NOMO-1 treated with dmso at 0.1 percent for 144 hours (cell line): ENCODE results near the gene APOA1.

Source experiments
- DNase-seq: peaks from one replicate; lab custom pipeline; 2025; ENCODE audit not compliant: unreplicated experiment; lab: John Stamatoyannopoulos, UW

APOA1 gene

DNA sequence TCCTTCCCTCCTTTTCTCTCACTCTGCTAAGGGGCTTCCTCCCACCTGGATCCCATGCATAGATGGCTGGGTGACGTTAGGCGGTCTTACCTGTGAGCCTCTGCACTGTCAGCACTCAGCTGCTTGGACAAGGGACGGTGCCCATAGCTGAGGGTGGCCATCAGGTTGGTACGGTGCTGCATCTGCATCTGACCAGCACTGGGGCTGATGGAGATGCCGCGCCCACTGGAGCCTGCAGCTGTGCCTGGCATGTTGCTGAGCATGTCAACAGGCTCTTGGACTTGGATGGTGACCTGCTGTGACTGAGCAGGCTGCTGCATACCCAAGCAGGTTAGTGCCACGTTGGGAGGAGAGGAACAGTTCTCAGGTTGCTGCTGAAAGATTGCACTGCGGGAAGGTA is 21.8 kb upstream of the APOA1 start:
- no peak for DNase-seq

DNA sequence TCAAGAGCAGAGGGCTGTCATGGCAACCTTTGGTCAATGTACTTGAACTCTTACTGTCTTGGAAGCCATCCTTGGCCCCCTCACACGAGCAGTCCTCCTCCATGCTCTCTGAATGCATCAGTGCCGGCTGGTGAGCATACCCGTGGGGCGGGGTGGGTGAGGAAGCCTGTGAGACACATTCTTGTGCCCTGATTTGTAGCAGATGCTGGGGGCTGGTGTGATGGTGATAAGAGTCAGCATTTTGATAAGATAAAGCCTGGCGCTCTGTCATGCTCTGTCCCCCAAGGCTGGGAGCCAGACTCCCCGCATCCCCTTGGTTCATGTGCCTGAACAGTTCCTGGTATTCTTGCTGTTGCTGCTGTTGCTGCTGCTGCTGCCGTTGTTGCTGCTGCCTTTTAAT is 20.5 kb upstream of the APOA1 start:
- no peak for DNase-seq

DNA sequence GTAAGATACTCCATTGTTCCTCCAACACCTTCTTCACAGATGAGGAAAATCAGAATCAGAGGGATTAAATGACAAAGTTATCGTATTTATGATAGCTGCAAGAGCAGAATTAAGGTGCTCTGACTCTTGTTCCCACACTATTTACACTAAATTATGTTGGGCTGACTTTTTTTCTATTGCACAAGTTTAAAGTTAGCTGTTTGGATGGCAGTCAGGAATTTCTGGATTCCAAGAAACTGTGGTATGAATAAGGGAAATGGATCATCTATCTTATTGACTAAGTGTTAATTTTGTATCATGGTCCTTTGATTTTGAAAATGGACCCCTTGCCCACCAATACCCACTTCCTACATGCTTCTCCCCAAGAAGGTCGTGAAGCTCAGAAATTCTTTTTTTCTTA is 19.9 kb upstream of the APOA1 start:
- no peak for DNase-seq

DNA sequence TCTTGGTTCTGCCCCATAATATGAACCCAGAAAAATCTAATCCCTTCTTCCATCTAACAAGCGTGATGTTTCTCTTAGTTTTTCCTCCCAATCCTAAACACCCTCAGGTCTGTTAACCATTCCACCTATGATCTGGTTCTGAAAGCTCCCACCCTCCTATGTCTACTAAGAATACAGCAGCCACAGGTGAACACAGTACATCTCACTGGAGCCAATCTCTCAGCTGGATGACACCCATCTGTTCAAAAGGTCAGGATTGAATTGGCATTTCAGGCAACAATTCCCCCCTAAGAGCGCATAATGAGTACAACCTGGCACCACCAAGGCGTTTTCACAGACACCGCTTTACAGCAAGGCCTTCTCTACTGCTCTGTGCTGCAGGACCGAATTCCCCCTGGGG is 19.0 kb upstream of the APOA1 start:
- DNase-seq: no peak

DNA sequence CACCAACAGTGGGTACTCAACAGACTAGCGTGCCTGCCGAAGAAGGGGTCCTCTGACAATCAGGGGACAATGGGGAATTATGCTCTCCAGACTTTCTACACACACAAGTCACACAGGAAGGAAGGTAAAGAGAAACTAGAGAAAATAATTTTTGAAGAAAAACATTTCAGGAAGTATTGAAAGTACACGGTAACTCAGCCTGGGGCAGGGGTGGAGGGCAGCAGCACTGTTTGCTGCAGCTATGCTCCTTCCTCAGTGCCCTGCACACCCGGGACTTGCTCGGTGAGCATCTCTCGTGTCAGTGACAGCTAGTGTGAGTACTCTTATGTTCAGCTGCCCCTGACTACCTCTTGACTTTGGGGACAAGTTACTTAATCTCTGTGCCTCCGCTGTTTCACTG is 18.0 kb upstream of the APOA1 start:
- DNase-seq: no peak

DNA sequence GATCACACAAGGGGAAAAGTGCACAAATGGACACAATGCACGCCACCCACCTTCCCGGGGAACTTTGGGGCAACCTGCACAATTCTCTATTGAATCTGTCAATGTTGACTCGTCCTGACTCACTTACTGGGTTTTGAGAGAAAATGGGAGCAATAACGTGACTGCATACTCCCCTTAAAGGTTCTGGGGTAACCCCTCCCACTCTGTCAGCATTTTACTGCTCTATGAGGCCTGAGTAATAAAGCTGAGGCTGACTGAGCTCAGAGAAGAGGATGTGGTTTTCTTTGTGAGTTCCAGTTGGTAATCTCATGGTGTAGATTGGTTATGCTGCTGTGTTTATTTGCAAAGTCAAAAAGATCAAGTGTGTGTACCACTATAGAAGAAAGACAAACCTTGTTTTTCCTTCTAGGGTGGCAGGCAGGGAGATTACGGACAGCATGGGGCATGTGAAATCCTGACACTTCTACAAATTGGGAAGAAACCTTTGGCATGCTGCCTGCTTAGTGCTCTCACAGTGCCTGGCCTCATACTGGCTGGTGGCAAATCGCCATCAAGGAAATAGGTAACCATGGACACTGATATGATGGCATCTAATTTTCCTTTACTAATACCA is 16.1 kb upstream of the APOA1 start:
- peak; percentile 79 for DNase-seq

DNA sequence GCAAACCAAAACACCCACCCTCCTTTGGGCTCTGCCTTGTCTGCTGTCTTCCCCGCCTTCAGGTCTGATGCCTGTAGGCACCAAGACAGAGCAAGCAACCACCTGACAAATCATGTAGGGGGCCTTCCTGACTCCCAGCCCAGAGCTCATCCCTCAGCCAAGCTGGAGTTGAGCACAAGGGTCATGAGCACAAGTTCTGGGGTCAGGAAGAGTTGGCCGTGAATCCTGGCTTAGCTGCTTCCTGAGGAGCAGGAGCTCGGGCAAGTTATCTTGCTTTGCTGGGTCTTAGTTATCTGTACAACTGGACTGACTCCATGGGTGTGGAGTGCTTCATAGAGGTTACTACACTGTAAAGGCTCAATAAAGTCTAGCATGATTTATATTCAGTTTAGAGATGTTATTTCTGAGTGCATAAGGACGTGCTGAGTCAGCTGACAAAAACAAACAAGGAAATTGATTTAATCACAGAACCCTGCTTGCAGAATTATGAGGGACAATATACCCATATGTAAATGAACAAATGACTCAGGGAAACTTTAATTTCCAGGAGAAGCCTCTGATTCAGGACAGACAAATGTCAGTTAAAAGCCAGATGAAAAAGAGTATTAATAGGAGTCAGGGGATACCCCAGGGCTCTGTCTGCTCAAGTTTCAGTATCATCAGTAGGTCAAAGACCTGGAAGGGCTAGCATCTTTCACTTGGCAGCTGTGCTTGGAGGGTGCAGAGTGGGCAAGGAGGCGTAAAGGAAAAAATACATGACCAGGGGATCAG is 15.0 kb upstream of the APOA1 start:
- DNase-seq: no peak

DNA sequence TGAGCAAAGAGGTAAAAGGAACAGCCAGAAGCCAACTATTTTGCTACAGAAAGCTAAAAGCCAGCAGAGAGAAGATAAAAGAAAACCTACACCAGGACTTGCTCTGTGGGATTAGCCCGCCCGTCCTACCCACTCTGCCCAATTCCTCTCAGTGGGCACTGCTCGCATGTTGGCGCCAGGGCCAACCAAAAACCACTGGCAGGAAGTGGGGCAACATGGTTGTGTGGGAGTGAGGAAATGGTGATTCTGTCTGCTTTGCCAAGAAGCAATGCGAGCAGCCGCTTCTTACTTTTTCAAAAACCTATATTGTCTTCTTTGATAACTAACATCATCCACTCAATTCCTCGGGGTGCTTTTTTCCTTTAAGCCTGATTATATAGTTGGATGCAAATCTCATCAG is 14.2 kb upstream of the APOA1 start:
- DNase-seq: peak; percentile 58

DNA sequence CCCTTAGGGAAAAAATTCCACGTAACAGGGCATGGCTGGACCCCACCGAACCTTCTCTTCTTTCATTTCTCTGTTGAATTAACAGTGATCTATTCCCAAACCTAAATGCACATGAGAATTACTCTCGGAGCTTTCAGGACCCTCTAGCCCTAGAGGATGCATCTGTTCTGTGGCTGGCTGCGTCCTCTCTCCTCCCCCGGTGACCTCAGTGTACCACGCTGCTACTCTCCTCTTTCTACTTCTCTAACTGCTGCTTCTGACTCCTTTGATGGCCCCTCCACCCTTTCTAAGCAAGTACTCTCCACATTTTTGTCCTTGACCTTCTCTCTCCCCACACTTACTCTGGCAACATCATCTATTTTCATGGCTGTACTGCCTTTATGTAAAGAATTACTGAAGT is 12.1 kb upstream of the APOA1 start:
- DNase-seq: no peak

DNA sequence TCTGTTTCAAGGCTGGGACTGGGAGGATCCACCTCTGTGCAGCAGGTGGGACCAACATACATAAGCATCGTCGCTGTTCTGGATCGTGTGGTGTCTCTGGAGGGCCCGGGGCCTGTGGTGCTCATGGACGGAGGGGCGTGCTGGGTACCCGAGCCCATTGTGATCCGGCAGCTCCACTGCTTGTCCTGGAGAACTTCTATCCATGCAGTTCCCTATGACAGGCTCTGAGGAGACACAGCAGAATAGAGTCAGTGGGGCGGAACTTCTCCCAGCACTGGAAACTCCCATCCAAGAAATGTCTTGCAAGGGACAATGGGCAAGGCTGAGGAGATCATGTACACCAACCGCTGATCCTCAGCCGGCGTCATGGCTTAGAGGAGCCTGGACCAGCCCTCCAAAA is 11.6 kb upstream of the APOA1 start:
- DNase-seq: no peak

DNA sequence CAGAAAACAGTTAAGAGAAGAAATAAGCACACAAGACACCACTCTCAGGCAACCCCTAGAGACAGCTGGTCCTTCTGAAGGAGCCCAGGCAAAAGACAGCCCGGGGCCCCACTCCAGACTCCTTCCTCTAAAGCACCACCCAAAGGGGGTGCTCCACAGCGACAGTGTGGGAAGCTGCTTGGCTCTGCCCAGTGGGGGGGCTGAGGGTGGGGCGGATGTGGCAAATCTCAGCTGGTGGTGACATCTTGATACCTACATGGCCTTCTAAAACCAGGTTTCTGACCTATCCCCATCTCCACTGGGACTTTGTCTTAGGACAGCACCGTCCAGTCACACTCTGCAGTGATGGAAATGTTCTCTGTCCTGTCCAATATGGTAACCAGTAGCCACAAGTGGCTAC is 10.2 kb upstream of the APOA1 start:
- no peak for DNase-seq

DNA sequence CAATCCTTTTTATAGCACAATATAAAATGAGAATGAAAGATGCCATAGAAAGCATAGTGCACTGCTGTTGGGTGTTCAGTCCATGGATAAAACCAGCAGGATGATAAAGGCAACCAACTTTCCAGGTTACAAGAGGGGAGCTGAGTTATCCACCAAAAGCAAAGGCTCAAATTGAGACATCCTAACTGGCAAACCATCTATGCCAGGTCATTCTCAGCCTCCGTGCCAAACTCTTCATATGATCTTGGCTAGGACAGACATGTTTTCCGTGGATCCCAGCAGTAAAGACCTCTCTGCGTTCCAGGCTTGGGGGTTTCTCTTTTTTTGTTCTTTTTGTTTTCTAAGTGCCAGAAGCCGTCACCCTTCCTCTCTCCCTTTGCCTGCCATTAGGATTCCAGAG is 7.3 kb upstream of the APOA1 start:
- DNase-seq: no peak

DNA sequence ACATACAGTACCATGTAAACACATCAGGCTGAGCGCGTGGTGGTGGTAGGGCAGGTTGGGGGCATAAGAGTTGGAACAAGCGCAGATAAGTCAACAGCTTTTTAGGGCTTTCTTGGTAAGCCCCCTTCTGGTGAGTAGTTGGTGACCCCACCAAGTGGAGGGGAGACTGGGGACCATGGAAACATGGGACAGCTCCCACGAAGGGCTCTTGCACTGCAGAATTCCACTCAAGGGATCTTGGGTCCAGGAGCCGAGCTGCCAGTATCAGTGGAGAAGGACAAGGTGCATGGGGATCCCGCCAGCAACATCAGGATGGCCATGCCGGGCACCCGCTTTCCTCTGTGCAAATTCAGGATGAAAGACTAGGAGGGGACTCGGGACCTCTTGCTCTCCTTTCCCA is 6.2 kb upstream of the APOA1 start:
- DNase-seq: no peak

DNA sequence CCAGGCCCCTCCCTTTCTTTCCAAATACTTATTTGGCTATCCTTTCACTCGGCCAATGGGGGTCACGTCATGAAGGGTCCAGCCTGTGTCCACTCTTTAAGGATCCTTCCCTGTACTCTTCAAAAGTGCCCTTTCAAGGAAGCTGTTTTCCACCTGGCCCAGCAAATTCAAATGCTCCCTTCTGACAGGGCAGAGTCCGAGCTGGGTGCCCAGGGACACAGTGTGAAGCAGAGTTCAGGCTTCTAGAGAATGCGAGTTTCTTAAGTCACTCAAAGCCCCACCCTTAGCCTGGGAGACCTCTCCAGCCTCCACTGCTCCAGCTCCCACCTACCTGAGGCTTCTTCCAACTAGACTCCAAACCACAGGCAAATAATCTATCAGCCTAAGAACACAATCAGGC is 5.5 kb upstream of the APOA1 start:
- DNase-seq: no peak

DNA sequence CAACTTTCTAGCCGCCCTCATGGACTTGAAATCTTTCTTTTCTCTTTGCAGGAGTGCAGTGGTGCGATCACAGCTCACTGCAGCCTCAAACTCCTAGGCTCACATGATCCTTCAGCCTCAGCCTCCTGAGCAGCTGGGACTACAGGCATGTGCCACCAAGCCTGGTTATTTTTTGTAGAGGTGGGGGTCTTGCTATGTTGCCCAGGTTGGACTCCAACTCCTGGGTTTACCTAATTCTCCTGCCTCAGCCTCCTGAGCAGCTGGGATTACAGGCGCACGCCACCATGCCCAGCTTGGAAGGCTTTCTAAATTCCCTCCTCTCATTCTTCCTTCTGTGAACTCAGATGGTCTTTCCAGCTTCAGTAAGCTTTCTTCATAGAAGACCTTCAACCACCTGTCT is 4.7 kb upstream of the APOA1 start:
- DNase-seq: no peak

DNA sequence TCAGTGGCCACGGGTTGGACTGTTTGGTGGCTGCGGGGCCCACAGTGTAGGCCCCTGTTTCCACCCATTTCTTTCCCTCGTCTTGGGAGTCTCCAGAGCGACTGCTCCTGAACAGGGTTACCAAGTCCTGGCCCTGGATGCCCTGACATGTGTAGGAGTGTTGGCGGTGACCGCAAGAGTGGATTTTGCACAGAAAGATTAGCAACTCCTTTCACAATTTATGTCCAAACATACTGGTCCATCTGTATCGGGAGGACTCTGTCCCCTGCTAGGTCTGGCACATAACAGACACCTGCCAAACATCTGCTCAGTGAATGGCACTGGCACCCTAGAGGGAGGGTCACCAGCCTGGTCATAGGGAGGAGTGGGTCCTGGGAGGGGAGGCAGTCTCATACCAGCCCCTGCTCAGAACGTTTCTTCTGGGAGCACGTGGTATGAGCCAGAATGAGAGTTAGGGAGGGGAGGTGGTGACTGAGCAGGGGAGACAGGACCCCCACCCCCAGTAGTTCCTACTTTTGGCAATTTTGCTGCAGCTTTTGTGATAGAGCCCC is 3.4 kb upstream of the APOA1 start:
- no peak for DNase-seq

DNA sequence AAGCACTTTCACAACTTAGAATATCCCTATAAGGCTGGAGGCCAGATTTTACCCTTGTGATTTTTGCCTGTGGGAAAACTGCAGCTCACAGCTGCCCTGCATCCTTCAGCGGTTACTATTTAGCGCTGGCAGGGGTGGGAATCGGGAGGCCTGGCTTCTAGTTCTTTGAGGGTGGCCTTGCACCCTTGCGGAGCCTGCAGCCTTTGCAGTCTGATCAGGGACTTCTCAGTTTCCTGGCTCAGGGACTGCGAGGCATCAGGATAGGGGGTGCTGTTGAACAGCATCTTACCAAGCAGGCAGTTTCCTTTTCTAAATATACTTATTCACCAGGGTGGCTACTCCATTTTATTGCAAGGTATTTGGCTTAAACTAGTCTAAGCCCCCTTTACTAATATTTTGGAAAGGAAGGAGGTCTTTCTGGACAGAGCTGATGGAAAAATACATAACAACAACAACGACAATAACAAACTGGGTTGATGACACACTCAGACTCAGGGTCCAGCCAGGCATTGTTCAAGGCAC is 2.9 kb upstream of the APOA1 start:
- DNase-seq: no peak

DNA sequence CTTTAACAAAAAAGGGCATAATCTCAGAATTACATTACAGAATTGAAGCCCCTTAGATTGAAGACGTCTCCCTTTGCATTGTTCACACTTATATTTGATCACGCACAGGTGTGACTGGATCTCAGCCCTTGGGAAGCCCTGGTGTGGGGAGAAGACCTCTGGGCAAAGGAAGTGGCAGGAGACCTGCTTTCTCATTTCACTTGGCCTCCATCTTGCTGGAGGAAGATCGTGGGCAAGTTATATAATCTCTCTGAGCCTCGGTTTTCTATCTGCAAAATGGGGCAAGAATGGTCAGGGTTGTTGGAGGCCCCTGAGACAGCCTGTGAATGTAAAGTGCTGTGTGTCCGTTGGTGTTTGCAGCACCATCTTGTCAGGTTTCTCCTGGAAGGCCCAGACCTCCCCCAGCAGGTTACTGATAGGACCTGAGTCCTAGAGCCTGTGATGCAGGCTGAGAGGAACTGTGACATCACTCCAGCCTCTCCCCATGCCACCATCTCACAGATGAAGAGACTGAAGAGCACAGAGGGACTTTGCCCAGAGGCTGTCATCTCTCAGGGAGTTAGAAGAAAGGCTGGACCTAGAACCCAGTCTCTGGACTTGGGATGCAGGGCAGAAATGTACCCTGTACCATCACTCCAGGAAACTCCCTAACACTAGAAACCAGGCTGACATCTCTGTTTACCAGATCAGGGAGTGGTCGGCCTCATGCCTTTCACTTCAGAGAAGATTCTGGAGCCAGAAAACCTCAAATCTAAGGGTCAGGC is 1.1 kb upstream of the APOA1 start:
- no peak for DNase-seq

DNA sequence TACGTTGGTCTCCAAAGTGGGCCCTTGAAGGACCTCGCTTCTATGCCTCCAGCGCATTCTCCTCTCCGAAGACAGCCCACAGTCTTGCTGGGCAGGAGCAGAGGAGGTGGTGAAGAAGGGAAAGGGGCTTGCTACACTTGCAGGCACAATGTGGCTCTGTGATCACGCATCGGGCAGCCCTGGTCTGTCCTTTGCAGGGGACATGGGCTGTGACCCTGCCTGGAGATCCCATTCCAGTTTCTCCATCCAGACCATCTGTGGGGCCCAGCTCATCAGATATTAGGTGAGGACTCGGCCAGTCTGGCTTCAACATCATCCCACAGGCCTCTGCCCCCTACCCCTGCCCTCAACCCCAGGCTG is 810 bp downstream of the APOA1 start:
- no peak for DNase-seq

DNA sequence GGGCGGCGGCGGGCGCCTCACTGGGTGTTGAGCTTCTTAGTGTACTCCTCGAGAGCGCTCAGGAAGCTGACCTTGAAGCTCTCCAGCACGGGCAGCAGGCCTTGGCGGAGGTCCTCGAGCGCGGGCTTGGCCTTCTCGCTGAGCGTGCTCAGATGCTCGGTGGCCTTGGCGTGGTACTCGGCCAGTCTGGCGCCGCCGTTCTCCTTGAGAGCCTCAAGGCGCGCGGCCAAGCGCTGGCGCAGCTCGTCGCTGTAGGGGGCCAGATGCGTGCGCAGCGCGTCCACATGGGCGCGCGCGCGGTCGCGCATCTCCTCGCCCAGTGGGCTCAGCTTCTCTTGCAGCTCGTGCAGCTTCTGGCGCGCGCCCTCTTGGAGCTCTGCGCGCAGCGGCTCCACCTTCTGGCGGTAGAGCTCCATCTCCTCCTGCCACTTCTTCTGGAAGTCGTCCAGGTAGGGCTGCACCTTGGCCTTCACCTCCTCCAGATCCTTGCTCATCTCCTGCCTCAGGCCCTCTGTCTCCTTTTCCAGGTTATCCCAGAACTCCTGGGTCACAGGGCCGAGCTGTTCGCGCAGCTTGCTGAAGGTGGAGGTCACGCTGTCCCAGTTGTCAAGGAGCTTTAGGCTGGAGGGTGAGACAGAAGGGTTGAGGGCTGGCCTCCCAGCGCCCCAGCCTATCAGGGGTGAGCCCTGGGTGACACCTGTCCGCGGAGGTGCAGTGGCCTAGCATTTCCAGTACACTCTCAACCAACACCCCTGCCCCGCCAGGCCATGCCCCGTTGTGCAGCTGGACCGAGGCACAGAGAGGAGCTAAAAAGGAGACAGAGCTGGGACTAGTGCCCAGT is 1.4 kb downstream of the APOA1 start:
- peak; percentile 57 for DNase-seq
